HPDE6-E6E7 (cell line): ENCODE measurements around the gene TBL2.
"Not testable (repeated sequence)": the region's sequence is repeated elsewhere in the genome, so short reads cannot be mapped to it uniquely, and the experiment has no call there.

Source experiments
- DNase-seq: peaks from one replicate; pipeline ENCODE4 v3.0.0; 2011; ENCODE audit warnings: missing footprints; ENCODE audit errors: extremely low spot score

The TBL2 gene

GRCh38 chr7:73578342-73579128 is at the start of gene TBL2:
Gene TBL2 (minus strand): TSS chr7:73578579. CDS start chr7:73578549, 30 bp downstream.
- DNase-seq = peak; percentile 97

- DNase-seq = no peak
Observed at GRCh38 chr7:73626814-73627213, 48.4 kb upstream of the TBL2 start.

- no peak for DNase-seq
Observed at GRCh38 chr7:73625276-73625675, 46.9 kb upstream of the TBL2 start.

- DNase-seq = no peak
Observed at GRCh38 chr7:73624669-73625001, 46.3 kb upstream of the TBL2 start.

- peak; percentile 95 for DNase-seq
Observed at GRCh38 chr7:73623798-73624668, 45.7 kb upstream of the TBL2 start, which contains the start of gene MLXIPL. Gene MLXIPL (minus strand): TSS chr7:73624522. CDS start chr7:73624492, 30 bp downstream.

- no peak for DNase-seq
Observed at GRCh38 chr7:73622909-73623797, 44.8 kb upstream of the TBL2 start.

- no peak for DNase-seq
Observed at GRCh38 chr7:73622527-73622908, 44.1 kb upstream of the TBL2 start.

GRCh38 chr7:73621168-73622063 is 43.0 kb upstream of the TBL2 start:
- no peak for DNase-seq

GRCh38 chr7:73619394-73619793 is 41.0 kb upstream of the TBL2 start:
- not testable (repeated sequence) for DNase-seq

- no peak for DNase-seq
Observed at GRCh38 chr7:73618538-73618937, 40.2 kb upstream of the TBL2 start.

- DNase-seq = not testable (repeated sequence)
Observed at GRCh38 chr7:73617520-73617919, 39.1 kb upstream of the TBL2 start.

- DNase-seq = no peak
Observed at GRCh38 chr7:73615886-73616285, 37.5 kb upstream of the TBL2 start.

- not testable (repeated sequence) for DNase-seq
Observed at GRCh38 chr7:73614937-73615336, 36.6 kb upstream of the TBL2 start.

- no peak for DNase-seq
Observed at GRCh38 chr7:73613954-73614735, 35.8 kb upstream of the TBL2 start.

GRCh38 chr7:73612598-73613269 is 34.4 kb upstream of the TBL2 start:
- peak; percentile 69 for DNase-seq

- no peak for DNase-seq
Observed at GRCh38 chr7:73611017-73611555, 32.7 kb upstream of the TBL2 start.

GRCh38 chr7:73610105-73610504 is 31.7 kb upstream of the TBL2 start:
- DNase-seq = no peak

GRCh38 chr7:73607692-73607983 is 29.3 kb upstream of the TBL2 start:
- DNase-seq = not testable (repeated sequence)
